ENCODE results near the gene TRDN.

DNA sequence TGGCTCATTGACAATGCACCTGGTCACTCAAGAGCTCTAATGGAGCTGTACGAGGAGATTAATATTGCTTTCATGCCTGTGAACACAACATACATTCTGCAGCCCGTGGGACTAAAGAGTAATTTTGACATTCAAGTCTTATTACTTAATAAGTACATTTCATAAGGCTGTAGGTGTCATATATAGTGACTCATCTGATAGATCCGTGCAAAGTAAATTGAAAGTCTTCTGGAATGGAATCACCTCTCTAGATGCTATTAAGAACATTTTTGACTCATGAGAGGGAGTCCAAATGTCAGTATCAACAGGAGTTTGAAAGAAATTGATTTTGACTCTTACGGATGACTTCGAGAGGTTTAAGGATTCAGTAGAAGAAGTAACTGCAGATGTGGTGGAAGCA is 372.8 kb downstream of the TRDN start:
- TF ChIP-seq, protein P1, sequence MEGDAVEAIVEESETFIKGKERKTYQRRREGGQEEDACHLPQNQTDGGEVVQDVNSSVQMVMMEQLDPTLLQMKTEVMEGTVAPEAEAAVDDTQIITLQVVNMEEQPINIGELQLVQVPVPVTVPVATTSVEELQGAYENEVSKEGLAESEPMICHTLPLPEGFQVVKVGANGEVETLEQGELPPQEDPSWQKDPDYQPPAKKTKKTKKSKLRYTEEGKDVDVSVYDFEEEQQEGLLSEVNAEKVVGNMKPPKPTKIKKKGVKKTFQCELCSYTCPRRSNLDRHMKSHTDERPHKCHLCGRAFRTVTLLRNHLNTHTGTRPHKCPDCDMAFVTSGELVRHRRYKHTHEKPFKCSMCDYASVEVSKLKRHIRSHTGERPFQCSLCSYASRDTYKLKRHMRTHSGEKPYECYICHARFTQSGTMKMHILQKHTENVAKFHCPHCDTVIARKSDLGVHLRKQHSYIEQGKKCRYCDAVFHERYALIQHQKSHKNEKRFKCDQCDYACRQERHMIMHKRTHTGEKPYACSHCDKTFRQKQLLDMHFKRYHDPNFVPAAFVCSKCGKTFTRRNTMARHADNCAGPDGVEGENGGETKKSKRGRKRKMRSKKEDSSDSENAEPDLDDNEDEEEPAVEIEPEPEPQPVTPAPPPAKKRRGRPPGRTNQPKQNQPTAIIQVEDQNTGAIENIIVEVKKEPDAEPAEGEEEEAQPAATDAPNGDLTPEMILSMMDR (IDR thresholded peaks at IDR 0.05; ENCODE audit: low read depth, low read length, poor library complexity, severe bottlenecking) = no peak
- no peak for TF ChIP-seq EZH2phosphoT487 (IDR thresholded peaks at IDR 0.05; ENCODE audit: borderline replicate concordance, low read length)

All from DOHH2 (cell line).